HL-60 (cell line): ENCODE measurements around the gene P2RX5.

ENCODE experiments used
- CTCF ChIP-seq: IDR thresholded peaks from one replicate; pipeline ENCODE4 v1.5.1; 2011; ENCODE audit warnings: low read length, control low read depth, inconsistent platforms; ENCODE audit not compliant: insufficient read depth
- GABPA ChIP-seq: IDR thresholded peaks from 2 replicates; pipeline ENCODE4 v1.6.1; 2012; ENCODE audit warnings: low read depth
- POLR2AphosphoS5 ChIP-seq: IDR thresholded peaks from 2 replicates; pipeline ENCODE4 v1.6.1; 2012; ENCODE audit warnings: low read depth
- REST ChIP-seq: IDR thresholded peaks from 2 replicates; pipeline ENCODE4 v1.6.1; 2012; ENCODE audit warnings: low read depth; ENCODE audit not compliant: insufficient replicate concordance
- SPI1 ChIP-seq: IDR thresholded peaks from 2 replicates; pipeline ENCODE4 v1.6.1; 2012; ENCODE audit warnings: low read depth, mild to moderate bottlenecking, borderline replicate concordance

GRCh38 chr17:3699951-3700350 lies 4.0 kb upstream of the P2RX5 start:
- TF ChIP-seq CTCF = no peak
- TF ChIP-seq POLR2AphosphoS5 = no peak
- TF ChIP-seq GABPA = no peak
- TF ChIP-seq SPI1 = no peak
- TF ChIP-seq REST = no peak
